SK-N-SH (cell line): ENCODE data around the gene ASB18. TPM values are rescaled to one million over a fixed set of nuclear protein-coding genes. Genes with fewer than 3 reads are reported as not detected.

Experiments used
- CTCF ChIA-PET: fragments of 300-600, 350-600 bp; formaldehyde crosslinking; extraction: SDS; loops from one replicate; lab custom pipeline; 2021; lab: Yijun Ruan, JAX
- POLR2A ChIA-PET: fragments of 350-600 bp; sonication (Branson Sonifier 250); formaldehyde crosslinking; extraction: SDS; loops from one replicate; lab custom pipeline; 2020; ENCODE audit warnings: antibody characterized with exemption, inconsistent platforms; lab: Yijun Ruan, JAX
- DNase-seq: peaks from one replicate; pipeline ENCODE4 v3.0.0; 2012
- H2AFZ ChIP-seq: fragments of 200-600 bp; sonication (generic); 2 replicates; pipeline ENCODE4 v1.8.1; 2016; ENCODE audit warnings: antibody characterized with exemption, mild to moderate bottlenecking, low read depth
- H3F3A ChIP-seq: fragments of 200-600 bp; sonication (generic); replicated peaks from 2 replicates; pipeline ENCODE3; 2016; ENCODE audit warnings: antibody characterized with exemption, mild to moderate bottlenecking; ENCODE audit not compliant: insufficient read depth
- H3K27ac ChIP-seq, 2 experiments: fragments of 200-500 bp in 1 of 2; fragments of 200-600 bp in 1 of 2; sonication (Bioruptor generic) in 1 of 2; sonication (generic), shearing (Covaris generic) in 1 of 2; 2 replicates each; pipeline versions ENCODE4 v1.5.1 to v1.6.1; 2014 to 2016; ENCODE audit warnings: low read depth in 2 of 2, inconsistent platforms in 1 of 2, low read length in 1 of 2, mild to moderate bottlenecking in 1 of 2, mixed read lengths in 1 of 2
- H3K27me3 ChIP-seq: fragments of 200-600 bp; sonication (generic), shearing (Covaris generic); 2 replicates; pipeline ENCODE4 v1.6.1; 2016; ENCODE audit warnings: mixed run types; ENCODE audit not compliant: insufficient read depth
- H3K36me3 ChIP-seq, 2 experiments: fragments of 200-500 bp in 1 of 2; fragments of 200-600 bp in 1 of 2; sonication (Bioruptor generic) in 1 of 2; sonication (generic) in 1 of 2; replicated peaks in 1 of 2; 2 replicates each; pipeline versions ENCODE3 to v1.5.1; 2014 to 2016; ENCODE audit warnings: low read length in 1 of 2, mild to moderate bottlenecking in 1 of 2; ENCODE audit not compliant: insufficient read depth in 2 of 2, control insufficient read depth in 1 of 2
- H3K4me1 ChIP-seq, 2 experiments: fragments of 200-500 bp in 1 of 2; fragments of 200-600 bp in 1 of 2; sonication (Bioruptor generic) in 1 of 2; sonication (generic), shearing (Covaris generic) in 1 of 2; 2 replicates each; pipeline versions ENCODE4 v1.5.1 to v1.6.1; 2014 to 2016; ENCODE audit warnings: low read depth in 1 of 2, low read length in 1 of 2, mixed run types in 1 of 2; ENCODE audit not compliant: insufficient read depth in 2 of 2, control insufficient read depth in 1 of 2
- H3K4me2 ChIP-seq: fragments of 200-600 bp; sonication (generic), shearing (Covaris generic); 2 replicates; pipeline ENCODE4 v1.6.1; 2017; ENCODE audit warnings: mixed run types
- H3K4me3 ChIP-seq, 2 experiments: fragments of 200-500 bp in 1 of 2; fragments of 200-600 bp in 1 of 2; sonication (Bioruptor generic) in 1 of 2; sonication (generic), shearing (Covaris generic) in 1 of 2; 2 replicates each; pipeline versions ENCODE4 v1.5.1 to v1.8.1; 2014 to 2016; ENCODE audit warnings: low read depth in 2 of 2, inconsistent platforms in 1 of 2, low read length in 1 of 2, mild to moderate bottlenecking in 1 of 2, mixed read lengths in 1 of 2, moderate library complexity in 1 of 2
- H3K79me2 ChIP-seq: fragments of 200-600 bp; sonication (generic); 2 replicates; pipeline ENCODE4 v1.8.1; 2017; ENCODE audit warnings: mild to moderate bottlenecking; ENCODE audit not compliant: insufficient read depth
- H3K9ac ChIP-seq: fragments of 200-600 bp; sonication (generic); 2 replicates; pipeline ENCODE4 v1.6.1; 2017; ENCODE audit warnings: mixed run types
- H3K9me2 ChIP-seq: fragments of 200-600 bp; sonication (generic); 2 replicates; pipeline ENCODE4 v1.6.1; 2017; ENCODE audit warnings: mixed run types
- H3K9me3 ChIP-seq: fragments of 200-600 bp; sonication (generic); 2 replicates; pipeline ENCODE4 v1.6.1; 2017; ENCODE audit warnings: mixed run types, mild to moderate bottlenecking, moderate library complexity
- H4K20me1 ChIP-seq: fragments of 200-600 bp; sonication (generic); 2 replicates; pipeline ENCODE4 v1.6.1; 2017; ENCODE audit warnings: mild to moderate bottlenecking, mixed run types; ENCODE audit not compliant: insufficient read depth
- CTCF ChIP-seq: fragments of 200-600 bp; sonication (generic); IDR thresholded peaks from 2 replicates; pipeline ENCODE4 v1.6.1; 2017; ENCODE audit warnings: antibody characterized with exemption, mild to moderate bottlenecking, moderate library complexity
- EP300 ChIP-seq, 2 experiments: IDR thresholded peaks; 2 replicates each; pipeline versions ENCODE4 v1.4.0 to v1.6.1; 2012; ENCODE audit warnings: borderline replicate concordance in 1 of 2, low read depth in 1 of 2, low read length in 1 of 2
- EZH2phosphoT487 ChIP-seq: fragments of 200-600 bp; sonication (generic); IDR thresholded peaks from 2 replicates; pipeline ENCODE4 v1.6.1; 2017; ENCODE audit warnings: low read depth, mixed run types, mild to moderate bottlenecking, antibody characterized with exemption, moderate library complexity, borderline replicate concordance
- GATA2 ChIP-seq: sonication (generic); formaldehyde crosslinking; IDR thresholded peaks from 2 replicates; pipeline ENCODE4 v1.5.0; 2020; ENCODE audit warnings: mild to moderate bottlenecking, missing genetic modification reagents
- IRF3 ChIP-seq: fragments of 150-350 bp; IDR thresholded peaks from 2 replicates; pipeline ENCODE4 v1.6.1; 2016; ENCODE audit warnings: mild to moderate bottlenecking, low read depth, low read length
- JUND ChIP-seq: IDR thresholded peaks from 2 replicates; pipeline ENCODE4 v1.4.0; 2012
- MEF2A ChIP-seq: IDR thresholded peaks from 2 replicates; pipeline ENCODE4 v1.4.0; 2012; ENCODE audit warnings: low read depth, borderline replicate concordance
- NFIC ChIP-seq: IDR thresholded peaks from 2 replicates; pipeline ENCODE4 v1.4.0; 2012; ENCODE audit warnings: borderline replicate concordance
- NRF1 ChIP-seq: IDR thresholded peaks from 2 replicates; pipeline ENCODE4 v1.6.1; 2012; ENCODE audit warnings: low read depth, mild to moderate bottlenecking, low read length
- PBX3 ChIP-seq: IDR thresholded peaks from 2 replicates; pipeline ENCODE4; 2012
- POLR2AphosphoS5 ChIP-seq: IDR thresholded peaks from 2 replicates; pipeline ENCODE4 v1.6.1; 2012; ENCODE audit warnings: low read depth, low read length
- RCOR1 ChIP-seq: fragments of 150-350 bp; IDR thresholded peaks from 2 replicates; pipeline ENCODE4 v1.6.1; 2017; ENCODE audit warnings: antibody characterized with exemption, low read length
- REST ChIP-seq: IDR thresholded peaks from 2 replicates; pipeline ENCODE4 v1.6.1; 2012; ENCODE audit warnings: mild to moderate bottlenecking, low read depth, low read length, moderate library complexity
- RFX5 ChIP-seq: IDR thresholded peaks from 2 replicates; pipeline ENCODE4 v1.6.1; 2012; ENCODE audit warnings: mild to moderate bottlenecking, improper control_type of control experiment, low read length
- RXRA ChIP-seq: IDR thresholded peaks from 2 replicates; pipeline ENCODE4 v1.4.0; 2012; ENCODE audit warnings: low read depth, mild to moderate bottlenecking, borderline replicate concordance
- TAF1 ChIP-seq: IDR thresholded peaks from 2 replicates; pipeline ENCODE4 v1.6.1; 2012; ENCODE audit warnings: low read depth, mild to moderate bottlenecking, low read length, moderate library complexity, borderline replicate concordance
- TCF12 ChIP-seq: IDR thresholded peaks from 2 replicates; pipeline ENCODE4 v1.4.0; 2012
- TEAD4 ChIP-seq: IDR thresholded peaks from 2 replicates; pipeline ENCODE4 v1.4.0; 2012; ENCODE audit warnings: mild to moderate bottlenecking, borderline replicate concordance; ENCODE audit not compliant: insufficient read depth
- USF1 ChIP-seq: IDR thresholded peaks from 2 replicates; pipeline ENCODE4 v1.4.0; 2012; ENCODE audit warnings: low read depth, borderline replicate concordance
- YY1 ChIP-seq: IDR thresholded peaks from 2 replicates; pipeline ENCODE4 v1.4.0; 2012; ENCODE audit warnings: low read depth, mild to moderate bottlenecking
- WGBS: methylation state at CpG from one replicate; pipeline ENCODE4 v1.1.6; 2017; ENCODE audit warnings: low lambda C conversion rate; 5-methylcytosine and 5-hydroxymethylcytosine counted together
- polyA plus RNA-seq, 3 experiments: library from polyadenylated mRNA; depleted of rRNA; stranded (reverse); fragments of >200 nt; gene quantifications; 2 replicates each; pipeline ENCODE4 v1.2.3, GENCODE V29; 2012

Gene ASB18
- polyA plus RNA-seq, 1 of the 3 experiments (the other 2 are of a cell fraction) = not detected

- CTCF ChIA-PET = no interaction called here
Observed at GRCh38 chr2:236282406-236282805, 18.2 kb upstream of the ASB18 start.

GRCh38 chr2:236281423-236281822 is 17.2 kb upstream of the ASB18 start:
- Histone ChIP-seq H4K20me1 (no peaks in the 10 kb centered on the region), H3K9me3 (no peaks in the 10 kb centered on the region), H3K4me1 (no peaks in the 10 kb centered on the region), H3K27me3 (no peaks in the 10 kb centered on the region), H3F3A (no peaks in the 10 kb centered on the region), H3K4me3 (no peak overlapping the region), H3K4me2 (no peak overlapping the region), H3K36me3 (no peaks in the 10 kb centered on the region), H3K79me2 (no peaks in the 10 kb centered on the region), H3K9ac (no peak overlapping the region), H3K9me2 (no peaks in the 10 kb centered on the region), H3K27ac (no peak overlapping the region), H2AFZ (no peak overlapping the region)
- CTCF ChIA-PET = no interaction called here
- 11% methylated on average over 3 of the region's 3 CpGs for WGBS
- POLR2A ChIA-PET = no interaction called here
- DNase-seq = no peak
- TF ChIP-seq NFIC = no peak
- no peak for TF ChIP-seq IRF3
- no peak for TF ChIP-seq NRF1
- TF ChIP-seq EZH2phosphoT487 = no peak
- TF ChIP-seq USF1 = no peak
- no peak for TF ChIP-seq MEF2A
- no peak for TF ChIP-seq JUND
- TF ChIP-seq TCF12 = no peak
- no peak for TF ChIP-seq CTCF
- TF ChIP-seq GATA2 (CRISPR knock-in tag) = no peak
- TF ChIP-seq TAF1 = no peak
- no peak for TF ChIP-seq RXRA
- no peak for TF ChIP-seq POLR2AphosphoS5
- no peak for TF ChIP-seq YY1
- no peak for TF ChIP-seq EP300 (IDR thresholded peaks at IDR 0.05; ENCODE audit: borderline replicate concordance in 1 of 2, low read depth in 1 of 2, low read length in 1 of 2)
- no peak for TF ChIP-seq PBX3
- no peak for TF ChIP-seq REST
- TF ChIP-seq TEAD4 = no peak
- TF ChIP-seq RCOR1 = no peak
- TF ChIP-seq, all 33 proteins: peak for 0

More at GRCh38 chr2:236282406-236282805, 18.2 kb upstream of the ASB18 start:
- H3K9me2 ChIP-seq = no peaks in the 10 kb centered on the region
- H3K9me3 ChIP-seq = no peaks in the 10 kb centered on the region
- no peak overlapping the region for H2AFZ ChIP-seq
- DNase-seq = no peak
- POLR2A ChIA-PET = no interaction called here
- no peaks in the 10 kb centered on the region for H4K20me1 ChIP-seq
- no peaks in the 10 kb centered on the region for H3K4me1 ChIP-seq
- no peak for TF ChIP-seq RFX5
- H3K36me3 ChIP-seq = no peaks in the 10 kb centered on the region
- no peak overlapping the region for H3K4me2 ChIP-seq
- H3K4me3 ChIP-seq = no peak overlapping the region
- no peaks in the 10 kb centered on the region for H3K27me3 ChIP-seq
- H3K79me2 ChIP-seq = no peaks in the 10 kb centered on the region
- 7% methylated on average over 1 of the region's 1 CpG for WGBS
- no peak overlapping the region for H3K9ac ChIP-seq
- no peak overlapping the region for H3K27ac ChIP-seq
- H3F3A ChIP-seq = no peaks in the 10 kb centered on the region
